GM15510 (cell line): Measurements from ENCODE around the gene ESAM.

Source experiments
- POLR2A ChIP-seq: IDR thresholded peaks from 3 replicates; pipeline ENCODE4 v1.6.1; 2011; ENCODE audit warnings: borderline replicate concordance; ENCODE audit not compliant: insufficient read length; ENCODE audit errors: extremely low read depth

ESAM gene, protein sequence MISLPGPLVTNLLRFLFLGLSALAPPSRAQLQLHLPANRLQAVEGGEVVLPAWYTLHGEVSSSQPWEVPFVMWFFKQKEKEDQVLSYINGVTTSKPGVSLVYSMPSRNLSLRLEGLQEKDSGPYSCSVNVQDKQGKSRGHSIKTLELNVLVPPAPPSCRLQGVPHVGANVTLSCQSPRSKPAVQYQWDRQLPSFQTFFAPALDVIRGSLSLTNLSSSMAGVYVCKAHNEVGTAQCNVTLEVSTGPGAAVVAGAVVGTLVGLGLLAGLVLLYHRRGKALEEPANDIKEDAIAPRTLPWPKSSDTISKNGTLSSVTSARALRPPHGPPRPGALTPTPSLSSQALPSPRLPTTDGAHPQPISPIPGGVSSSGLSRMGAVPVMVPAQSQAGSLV

DNA sequence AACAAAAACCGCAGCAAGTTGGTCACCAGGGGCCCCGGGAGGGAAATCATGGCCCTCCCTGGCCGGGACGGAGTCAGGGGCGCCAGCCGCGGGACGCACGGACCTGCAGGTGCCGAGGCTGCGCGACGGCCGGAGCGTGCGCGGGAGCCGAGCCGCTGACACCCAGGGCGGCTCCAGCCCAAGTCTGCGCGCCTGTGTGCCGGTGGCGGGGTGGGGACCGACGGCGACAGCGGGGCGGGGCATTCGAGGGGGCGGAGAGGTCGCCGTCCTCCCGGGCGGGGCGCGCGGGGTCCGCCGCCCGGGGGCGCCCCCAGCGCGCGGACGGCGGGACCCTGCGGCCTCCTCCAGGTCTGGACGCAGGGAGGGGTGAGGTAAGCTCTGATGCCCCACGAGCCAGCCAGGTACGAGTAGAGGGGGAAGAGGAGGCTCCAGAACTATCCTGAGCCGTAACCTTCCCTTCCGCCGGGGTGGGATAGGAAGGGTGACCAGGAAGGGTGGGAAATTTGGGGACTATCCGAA lies at the start of gene ESAM:
Gene ESAM, minus strand, starts transcription at position 186 of the 519 bp plus-strand sequence. Its CDS starts 136 bp downstream, at position 50.
- TF ChIP-seq POLR2A = peak; percentile 86

DNA sequence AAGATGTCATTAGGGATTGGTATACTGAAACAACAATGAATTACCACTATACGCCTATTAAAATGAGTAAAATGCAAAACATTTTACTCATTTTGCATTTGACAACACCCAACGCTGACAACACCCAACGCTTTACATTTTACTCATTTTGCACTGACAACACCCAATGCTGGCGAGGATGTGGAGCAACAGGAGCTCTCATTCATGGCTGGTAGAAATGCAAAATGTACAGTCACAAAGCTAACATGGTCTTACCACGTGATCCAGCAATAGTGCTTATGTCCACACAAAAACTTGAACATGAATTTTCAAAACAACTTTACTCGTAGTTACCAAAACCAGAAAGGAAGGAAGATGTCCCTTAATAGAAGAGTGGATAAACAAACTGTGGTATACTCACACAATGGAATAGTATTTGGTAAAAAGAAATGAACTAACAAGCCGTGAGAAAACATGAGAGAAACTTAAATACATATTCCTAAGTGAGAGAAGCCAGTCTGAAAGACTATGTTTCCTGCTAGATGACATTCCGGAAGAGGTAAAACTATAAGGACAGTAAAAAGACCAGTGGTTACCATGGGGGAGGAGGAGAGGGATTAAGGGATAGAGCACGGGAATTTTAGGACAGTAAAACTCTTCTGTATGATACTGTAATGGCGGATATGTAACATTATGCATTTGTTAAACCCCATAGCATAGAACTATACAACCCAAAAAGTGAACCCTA lies 49.5 kb upstream of the ESAM start:
- no peak for TF ChIP-seq POLR2A

DNA sequence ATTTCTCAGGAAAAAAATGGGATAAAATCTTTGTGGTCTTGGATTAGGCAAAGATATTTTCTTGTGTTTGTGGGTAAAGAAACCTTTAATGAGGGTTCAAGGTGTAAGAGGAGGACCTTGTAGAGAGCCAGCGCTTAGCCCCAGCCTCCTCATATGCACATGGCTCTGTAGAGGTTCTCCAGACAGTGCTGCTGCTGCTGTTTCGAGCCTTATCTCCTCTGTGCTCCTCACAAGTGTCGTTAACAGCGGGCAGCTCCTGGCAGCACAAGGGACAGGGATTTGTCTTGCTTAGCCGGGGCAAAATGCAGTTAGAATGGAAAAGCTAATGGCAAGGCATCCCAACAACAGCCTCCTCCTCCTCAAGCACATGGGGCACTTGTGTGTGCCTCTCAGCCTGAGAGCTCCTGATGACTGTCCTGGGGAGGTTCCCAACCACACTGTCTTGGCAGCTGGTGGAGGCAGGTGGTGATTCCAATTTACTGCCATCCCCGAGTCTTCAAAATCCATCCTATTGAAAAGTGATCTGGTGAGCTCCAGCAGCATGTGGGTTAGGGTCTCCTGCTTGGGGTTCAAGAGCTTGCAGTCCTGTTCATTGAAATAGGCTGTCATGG lies 45.7 kb upstream of the ESAM start:
- no peak for TF ChIP-seq POLR2A

DNA sequence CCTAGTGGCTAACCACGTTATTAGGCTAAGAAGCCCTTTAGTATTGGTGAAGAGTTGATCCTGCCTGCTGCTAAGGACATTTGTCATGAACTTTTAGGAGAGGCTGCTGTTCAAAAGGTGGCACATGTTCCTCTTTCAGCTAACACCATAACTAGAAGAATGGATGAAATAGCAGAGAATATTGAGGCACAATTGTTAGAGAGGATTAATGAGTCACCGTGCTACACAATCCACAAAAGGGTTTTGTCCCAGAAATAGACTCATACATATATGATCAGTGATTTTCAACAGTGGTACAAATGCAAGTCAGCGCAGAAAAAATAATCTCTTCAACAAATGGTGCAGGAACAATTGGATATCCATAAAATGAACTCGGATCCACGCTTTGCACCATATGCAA lies 45.1 kb upstream of the ESAM start:
- no peak for TF ChIP-seq POLR2A

DNA sequence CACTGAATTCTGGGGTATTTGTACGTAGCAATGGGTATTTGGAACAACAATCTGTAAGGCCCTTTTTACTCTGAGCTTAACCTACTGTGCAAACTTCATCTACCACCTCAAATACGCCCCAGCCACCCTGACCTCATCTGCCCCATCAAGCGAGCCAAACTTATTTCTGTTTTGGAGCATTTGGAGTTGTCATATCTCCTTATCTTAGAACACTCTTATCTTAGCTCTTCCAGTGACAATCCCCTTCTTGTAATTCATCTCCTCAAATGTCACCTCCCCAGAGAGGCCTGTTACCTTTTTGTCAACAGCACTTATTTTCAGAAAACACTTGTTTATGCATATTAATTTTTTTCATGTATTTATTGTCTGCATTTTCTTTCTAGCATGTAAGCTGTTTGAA lies 42.8 kb upstream of the ESAM start:
- TF ChIP-seq POLR2A = no peak

DNA sequence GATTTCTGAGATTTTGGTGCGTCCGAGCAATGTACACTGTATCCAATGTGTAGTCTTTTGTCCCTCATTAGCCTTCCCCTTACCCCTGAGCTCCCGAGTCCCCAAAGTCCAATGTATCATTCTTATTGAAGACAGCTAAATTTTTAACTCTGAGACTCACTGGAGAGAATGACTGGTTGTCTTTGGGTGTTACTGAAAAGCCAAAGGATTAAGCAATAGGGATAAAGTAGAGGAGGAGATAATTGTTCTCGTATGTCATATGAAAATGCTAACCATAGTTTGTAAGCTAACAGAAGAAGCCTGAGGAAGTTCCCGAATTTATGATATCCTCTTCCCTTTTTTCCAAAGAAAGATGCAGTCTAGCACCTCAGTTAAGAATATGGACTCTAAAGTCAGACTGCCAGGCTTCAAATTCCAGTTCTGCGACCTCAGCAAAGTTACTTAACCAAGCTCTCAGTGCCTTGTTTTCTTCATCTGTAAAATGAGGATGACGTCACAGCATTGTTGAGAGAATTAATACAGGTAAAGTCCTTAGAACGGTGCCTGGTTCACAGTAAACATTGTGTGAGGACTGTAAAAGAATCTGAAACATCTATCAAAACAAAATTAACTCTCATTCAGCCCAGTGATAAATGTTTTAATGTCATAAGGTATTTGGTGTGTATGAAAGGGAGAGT lies 39.7 kb upstream of the ESAM start:
- TF ChIP-seq POLR2A = no peak

DNA sequence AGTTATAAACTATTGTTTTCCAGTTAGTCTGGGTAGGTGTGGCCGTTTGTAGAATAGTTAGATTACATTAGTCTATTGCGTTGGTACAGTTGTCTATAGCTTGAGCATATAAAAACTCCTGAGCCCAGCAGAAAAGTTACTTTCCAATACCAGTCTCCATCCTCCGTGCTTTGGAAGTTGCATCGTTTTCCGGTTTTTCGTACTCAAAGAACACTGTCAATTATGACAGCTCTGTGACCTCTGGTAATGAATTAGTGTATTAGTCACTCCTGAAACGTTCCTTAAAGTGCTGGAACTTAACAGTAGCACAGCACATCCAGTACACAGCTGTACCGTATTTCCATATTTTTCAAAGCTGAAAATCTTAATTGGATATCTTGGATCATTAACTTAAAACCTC lies 38.9 kb upstream of the ESAM start:
- no peak for TF ChIP-seq POLR2A

DNA sequence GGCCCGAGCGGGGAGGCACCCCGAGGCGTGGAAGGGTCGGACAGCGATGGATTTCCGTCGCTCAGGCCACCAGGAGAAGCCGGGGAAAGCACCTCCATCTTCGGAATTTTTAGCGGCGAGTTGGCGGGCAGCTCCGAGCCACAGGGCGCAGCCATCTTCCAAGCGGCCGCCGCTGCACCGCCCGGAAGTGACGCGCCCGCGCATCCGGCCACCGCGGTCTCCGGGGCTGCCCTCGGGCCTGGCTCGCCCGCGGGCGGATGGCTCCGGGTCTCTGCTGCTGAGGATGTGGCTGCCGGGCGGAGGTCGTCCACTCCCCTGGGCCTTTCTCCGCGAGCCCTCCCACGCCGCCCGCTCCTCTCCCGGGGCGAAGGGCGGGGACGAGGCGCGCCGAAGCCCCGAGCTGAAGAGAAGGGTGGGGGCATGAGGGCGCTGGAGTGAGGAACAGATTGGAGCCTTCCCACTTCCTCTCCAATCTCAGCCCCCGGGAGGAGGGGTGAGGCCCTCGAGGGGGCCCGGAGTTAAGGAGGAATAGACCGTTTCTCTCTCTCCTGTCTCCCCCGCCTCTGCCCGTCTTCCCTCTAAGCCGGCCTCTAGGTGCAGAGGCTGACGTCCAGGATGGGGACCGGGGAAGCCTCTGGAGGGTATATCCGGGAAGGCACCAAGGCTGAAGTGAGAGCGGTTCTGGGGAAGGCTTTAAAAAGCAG lies 38.3 kb upstream of the ESAM start, which contains the start of gene MSANTD2:
Gene MSANTD2, minus strand, starts transcription at position 181 of the 704 bp plus-strand sequence. Its CDS starts 26 bp downstream, at position 155.
- peak; percentile 98 for TF ChIP-seq POLR2A

DNA sequence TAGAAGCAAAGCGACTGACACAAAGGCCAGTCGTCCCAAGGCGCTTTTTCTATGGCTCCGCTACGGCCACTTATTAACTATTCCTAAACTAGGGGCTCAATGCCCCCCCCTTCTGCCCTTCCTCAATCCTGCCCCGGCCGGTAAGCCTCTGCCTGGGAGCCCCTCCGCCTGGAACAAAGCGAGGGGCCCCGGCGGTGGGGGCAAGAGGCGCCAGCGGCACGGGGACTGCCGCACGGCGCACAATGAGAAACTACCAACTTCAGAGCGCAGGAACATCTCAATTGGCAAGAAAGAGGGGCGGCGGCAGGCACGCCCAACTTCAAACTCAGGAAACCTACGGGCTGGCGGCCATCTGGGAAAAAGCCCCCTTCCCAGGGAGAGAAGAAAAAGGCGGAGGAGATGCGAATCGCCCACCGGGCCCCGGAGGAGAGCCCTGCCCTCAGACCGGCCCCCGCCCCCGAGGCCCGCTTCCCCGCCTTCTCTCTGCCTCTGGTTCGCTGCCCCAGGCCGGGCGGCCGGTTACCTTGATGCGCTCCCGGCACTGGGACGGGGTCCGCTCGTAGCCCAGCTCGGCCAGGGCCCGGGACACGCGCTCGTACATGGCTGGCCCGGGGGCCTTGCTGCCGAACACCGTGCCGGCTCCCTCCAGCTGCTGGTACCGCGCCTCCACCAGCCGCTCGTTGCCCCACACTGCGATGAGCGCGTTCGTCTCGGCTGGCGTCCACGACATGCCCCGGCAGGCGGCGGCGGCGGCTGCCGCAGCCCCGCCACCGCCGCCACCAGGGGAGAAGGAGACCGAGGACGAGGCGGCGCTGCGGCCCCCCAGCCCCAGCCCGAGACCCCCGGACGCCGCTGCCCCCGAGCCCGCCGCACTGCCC lies 37.5 kb upstream of the ESAM start:
- no peak for TF ChIP-seq POLR2A

DNA sequence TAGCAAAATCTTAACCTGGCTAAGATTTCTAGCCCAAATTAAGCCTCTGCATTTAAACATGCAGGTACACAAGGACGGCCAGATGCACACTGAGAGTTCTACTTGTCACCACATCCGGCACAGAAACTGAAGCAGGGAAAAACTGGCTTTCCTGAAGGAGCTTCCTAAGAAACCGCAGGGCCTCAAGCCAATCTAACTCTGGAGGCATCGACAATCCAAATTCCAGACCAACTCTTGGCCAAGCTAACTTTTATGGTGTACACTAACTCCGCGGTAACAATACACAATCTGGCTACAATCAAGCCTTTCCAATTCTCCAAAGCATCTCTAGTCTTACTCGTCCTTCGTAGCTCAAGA lies 36.9 kb upstream of the ESAM start:
- TF ChIP-seq POLR2A = no peak

DNA sequence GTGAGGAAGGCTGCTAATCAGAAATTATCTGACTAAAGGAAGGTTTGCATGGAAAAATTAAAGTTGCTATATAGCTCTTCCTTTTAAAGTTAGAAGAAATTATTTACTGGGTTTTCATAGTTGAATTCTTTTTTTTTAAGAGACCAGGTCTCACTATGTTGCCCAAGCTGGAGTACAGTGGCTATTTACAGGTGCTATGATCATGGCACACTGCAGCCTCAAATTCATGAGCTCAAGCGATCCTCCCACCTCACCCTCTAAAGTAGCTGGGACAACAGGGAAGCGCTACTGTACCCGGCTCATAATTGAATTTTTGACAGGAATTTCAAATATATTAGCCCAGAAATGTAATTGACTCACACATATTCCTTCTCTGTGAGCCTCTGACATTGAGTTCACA lies 34.2 kb upstream of the ESAM start:
- no peak for TF ChIP-seq POLR2A

DNA sequence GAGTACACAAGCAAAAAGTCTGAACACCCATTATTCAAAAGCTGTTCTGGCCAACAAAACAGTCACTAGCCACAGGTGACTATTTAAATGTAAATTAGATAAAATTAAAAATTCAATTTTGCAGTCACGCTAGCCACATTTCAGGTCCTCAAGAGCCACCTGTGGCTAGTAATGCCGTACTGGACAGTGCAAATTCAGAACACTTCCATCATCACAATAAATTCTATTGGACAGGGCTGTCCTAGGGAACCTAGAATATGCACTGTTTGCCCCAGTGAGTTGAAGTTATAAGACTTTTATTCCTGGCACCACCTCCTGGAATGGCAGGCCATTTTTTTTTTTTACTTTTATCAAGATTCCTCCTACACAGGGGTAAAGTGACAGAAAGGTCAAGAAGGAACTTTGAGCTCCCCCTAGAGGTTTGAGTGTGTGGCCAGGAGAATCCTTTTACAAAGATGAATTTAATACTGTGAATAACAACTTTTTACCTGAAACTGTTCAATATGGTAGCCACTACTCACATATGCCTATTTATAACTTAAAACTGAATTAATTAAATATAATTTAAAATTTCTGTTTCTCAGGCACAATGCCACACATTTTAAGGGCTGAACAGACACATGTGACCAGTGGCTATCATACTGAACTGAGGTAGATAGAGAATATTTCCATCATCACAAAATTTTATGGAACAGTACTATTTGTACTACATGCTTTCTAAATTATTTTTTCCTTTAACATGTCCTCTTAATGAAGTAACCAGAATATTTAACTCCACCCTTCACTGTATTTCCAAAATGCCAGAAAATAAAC lies 31.6 kb upstream of the ESAM start:
- no peak for TF ChIP-seq POLR2A
